AG09319 (cell line): ENCODE data around the gene IL6.

Experiments used
- DNase-seq: peaks from one replicate; pipeline ENCODE4 v3.0.0-alpha.2; 2010; ENCODE audit warnings: low read depth; ENCODE audit errors: extremely low read depth
- TF ChIP-seq, protein P1 (sequence below): IDR thresholded peaks from 2 replicates; pipeline ENCODE4 v1.5.1; 2011; ENCODE audit warnings: low read depth, mild to moderate bottlenecking, inconsistent platforms, low read length, moderate library complexity

The IL6 gene

DNA sequence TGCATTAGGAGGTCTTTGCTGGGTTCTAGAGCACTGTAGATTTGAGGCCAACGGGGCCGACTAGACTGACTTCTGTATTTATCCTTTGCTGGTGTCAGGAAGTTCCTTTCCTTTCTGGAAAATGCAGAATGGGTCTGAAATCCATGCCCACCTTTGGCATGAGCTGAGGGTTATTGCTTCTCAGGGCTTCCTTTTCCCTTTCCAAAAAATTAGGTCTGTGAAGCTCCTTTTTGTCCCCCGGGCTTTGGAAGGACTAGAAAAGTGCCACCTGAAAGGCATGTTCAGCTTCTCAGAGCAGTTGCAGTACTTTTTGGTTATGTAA, 675 bp downstream of the IL6 start:
- TF ChIP-seq, protein P1, sequence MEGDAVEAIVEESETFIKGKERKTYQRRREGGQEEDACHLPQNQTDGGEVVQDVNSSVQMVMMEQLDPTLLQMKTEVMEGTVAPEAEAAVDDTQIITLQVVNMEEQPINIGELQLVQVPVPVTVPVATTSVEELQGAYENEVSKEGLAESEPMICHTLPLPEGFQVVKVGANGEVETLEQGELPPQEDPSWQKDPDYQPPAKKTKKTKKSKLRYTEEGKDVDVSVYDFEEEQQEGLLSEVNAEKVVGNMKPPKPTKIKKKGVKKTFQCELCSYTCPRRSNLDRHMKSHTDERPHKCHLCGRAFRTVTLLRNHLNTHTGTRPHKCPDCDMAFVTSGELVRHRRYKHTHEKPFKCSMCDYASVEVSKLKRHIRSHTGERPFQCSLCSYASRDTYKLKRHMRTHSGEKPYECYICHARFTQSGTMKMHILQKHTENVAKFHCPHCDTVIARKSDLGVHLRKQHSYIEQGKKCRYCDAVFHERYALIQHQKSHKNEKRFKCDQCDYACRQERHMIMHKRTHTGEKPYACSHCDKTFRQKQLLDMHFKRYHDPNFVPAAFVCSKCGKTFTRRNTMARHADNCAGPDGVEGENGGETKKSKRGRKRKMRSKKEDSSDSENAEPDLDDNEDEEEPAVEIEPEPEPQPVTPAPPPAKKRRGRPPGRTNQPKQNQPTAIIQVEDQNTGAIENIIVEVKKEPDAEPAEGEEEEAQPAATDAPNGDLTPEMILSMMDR = no peak

DNA sequence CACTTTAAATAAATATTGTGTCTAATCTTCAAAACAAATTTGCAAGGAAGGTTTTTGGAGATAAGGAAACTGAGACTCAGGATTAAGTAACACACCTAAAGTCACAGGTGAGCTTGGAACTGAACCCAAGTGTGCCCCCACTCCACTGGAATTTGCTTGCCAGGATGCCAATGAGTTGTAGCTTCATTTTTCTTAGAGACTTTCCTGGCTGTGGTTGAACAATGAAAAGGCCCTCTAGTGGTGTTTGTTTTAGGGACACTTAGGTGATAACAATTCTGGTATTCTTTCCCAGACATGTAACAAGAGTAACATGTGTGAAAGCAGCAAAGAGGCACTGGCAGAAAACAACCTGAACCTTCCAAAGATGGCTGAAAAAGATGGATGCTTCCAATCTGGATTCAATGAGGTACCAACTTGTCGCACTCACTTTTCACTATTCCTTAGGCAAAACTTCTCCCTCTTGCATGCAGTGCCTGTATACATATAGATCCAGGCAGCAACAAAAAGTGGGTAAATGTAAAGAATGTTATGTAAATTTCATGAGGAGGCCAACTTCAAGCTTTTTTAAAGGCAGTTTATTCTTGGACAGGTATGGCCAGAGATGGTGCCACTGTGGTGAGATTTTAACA, 1.5 kb downstream of the IL6 start:
- no peak for DNase-seq

More for the DNA sequence above, 675 bp downstream of the IL6 start:
- DNase-seq = no peak

GRCh38 chr7:22729180-22729825, 2.3 kb downstream of the IL6 start:
- TF ChIP-seq, protein P1 = no peak
- no peak for DNase-seq

More for the DNA sequence above, 1.5 kb downstream of the IL6 start:
- TF ChIP-seq, protein P1 = peak; percentile 60

DNA sequence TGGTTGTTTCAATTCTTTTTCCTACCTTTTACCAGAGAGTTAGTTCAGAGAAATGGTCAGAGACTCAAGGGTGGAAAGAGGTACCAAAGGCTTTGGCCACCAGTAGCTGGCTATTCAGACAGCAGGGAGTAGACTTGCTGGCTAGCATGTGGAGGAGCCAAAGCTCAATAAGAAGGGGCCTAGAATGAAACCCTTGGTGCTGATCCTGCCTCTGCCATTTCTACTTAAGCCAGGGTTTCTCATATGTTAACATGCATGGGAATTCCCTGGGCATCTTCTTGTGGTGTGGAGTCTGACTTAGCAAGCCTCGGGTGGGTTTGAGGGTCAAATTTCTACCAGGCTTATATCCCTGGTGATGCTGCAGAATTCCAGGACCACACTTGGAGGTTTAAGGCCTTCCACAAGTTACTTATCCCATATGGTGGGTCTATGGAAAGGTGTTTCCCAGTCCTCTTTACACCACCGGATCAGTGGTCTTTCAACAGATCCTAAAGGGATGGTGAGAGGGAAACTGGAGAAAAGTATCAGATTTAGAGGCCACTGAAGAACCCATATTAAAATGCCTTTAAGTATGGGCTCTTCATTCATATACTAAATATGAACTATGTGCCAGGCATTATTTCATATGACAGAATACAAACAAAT, 3.2 kb downstream of the IL6 start:
- TF ChIP-seq, protein P1 = no peak
- DNase-seq = no peak

DNA sequence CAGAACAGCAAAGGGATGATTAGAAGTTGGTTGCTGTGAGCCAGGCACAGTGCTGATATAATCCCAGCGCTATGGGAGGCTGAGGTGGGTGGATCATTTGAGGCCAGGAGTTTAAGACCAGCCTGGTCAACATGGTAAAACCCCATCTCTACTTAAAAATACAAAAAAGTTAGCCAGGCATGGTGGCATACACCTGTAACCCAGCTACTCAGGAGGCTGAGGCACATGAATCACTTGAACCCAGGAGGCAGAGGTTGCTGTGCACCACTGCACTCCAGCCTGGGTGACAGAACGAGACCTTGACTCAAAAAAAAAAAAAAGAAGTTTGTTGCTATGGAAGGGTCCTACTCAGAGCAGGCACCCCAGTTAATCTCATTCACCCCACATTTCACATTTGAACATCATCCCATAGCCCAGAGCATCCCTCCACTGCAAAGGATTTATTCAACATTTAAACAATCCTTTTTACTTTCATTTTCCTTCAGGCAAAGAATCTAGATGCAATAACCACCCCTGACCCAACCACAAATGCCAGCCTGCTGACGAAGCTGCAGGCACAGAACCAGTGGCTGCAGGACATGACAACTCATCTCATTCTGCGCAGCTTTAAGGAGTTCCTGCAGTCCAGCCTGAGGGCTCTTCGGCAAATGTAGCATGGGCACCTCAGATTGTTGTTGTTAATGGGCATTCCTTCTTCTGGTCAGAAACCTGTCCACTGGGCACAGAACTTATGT, 4.1 kb downstream of the IL6 start:
- DNase-seq = no peak
- TF ChIP-seq, protein P1 = no peak

DNA sequence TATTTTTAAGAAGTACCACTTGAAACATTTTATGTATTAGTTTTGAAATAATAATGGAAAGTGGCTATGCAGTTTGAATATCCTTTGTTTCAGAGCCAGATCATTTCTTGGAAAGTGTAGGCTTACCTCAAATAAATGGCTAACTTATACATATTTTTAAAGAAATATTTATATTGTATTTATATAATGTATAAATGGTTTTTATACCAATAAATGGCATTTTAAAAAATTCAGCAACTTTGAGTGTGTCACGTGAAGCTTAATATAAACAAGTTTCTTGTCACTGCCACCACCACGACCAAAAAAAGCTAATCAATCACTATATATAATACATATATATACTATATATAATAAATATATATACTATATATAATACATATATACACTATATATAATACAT, 4.8 kb downstream of the IL6 start:
- DNase-seq = no peak
- TF ChIP-seq, protein P1 = no peak

DNA sequence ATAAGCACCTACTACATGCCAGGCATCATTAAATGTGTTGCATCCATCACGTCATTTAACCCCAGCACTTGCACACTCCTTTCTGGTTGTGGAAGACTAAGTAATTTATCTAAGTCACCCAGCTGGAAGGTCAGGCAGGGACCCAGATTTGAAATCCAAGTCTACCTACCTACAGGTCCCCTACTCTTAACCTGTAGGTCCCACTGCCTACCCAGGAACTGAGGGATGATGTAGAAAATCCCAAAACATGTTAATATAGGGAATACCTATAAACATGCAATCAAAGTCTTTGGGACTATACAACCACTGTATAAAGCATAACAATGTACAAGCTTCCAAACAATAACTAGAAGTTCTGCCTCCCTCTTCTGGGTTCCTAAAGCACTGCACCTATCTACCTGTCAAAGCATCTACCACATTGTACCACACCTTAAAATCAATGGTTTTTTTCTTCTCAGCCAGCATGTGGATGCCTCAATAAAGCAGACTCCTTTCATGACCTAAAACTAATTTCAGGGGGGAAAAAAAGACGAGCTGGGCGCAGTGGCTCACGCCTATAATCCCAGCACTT, 5.6 kb downstream of the IL6 start:
- DNase-seq = no peak
- TF ChIP-seq, protein P1 = peak; percentile 7; the same call in 1 of the 2 replicates
